GM12878 (cell line): ENCODE results near the gene PNLDC1. TPM values are rescaled to one million over a fixed set of nuclear protein-coding genes. Genes with fewer than 3 reads are reported as not detected.

Experiments
- ATAC-seq: fragments of 200-7000 bp; cut with Tn5 transposase; 3 replicates; pipeline ENCODE4 v1.9.1; 2020; ENCODE audit warnings: mild to moderate bottlenecking, moderate library complexity
- BruUV-seq: library from RNA; stranded (reverse); fragments of 400-500 nt; replicated peaks from 2 replicates; lab custom pipeline; 2021; lab: Mats Ljungman, UMichigan
- CTCF ChIA-PET: fragments of 300-600 bp; sonication (Branson Sonifier 250); formaldehyde crosslinking; extraction: SDS; loops from one replicate; lab custom pipeline; 2021; ENCODE audit warnings: inconsistent platforms; lab: Yijun Ruan, JAX
- POLR2A ChIA-PET: fragments of 350-600 bp; formaldehyde crosslinking; extraction: SDS; loops from one replicate; lab custom pipeline; 2021; ENCODE audit warnings: inconsistent platforms; lab: Charles Lee
- RAD21 ChIA-PET: fragments of 300-600 bp; sonication (Branson Sonifier 250); formaldehyde crosslinking; loops from one replicate; lab custom pipeline; 2023; ENCODE audit warnings: antibody characterized with exemption; ENCODE audit not compliant: unreplicated experiment; lab: Charles Lee
- SMC1A ChIA-PET: fragments of 300-600 bp; sonication (Branson Sonifier 250); formaldehyde crosslinking; loops from one replicate; lab custom pipeline; 2023; ENCODE audit not compliant: unreplicated experiment, uncharacterized antibody; lab: Charles Lee
- DNase-seq: peaks from one replicate; pipeline ENCODE4 v3.0.0-alpha.2; 2011; ENCODE audit warnings: low read depth, low spot score
- FAIRE-seq: peaks from 3 replicates; lab custom pipeline; 2011; peaks lifted over from hg19 to GRCh38; lab: Jason Lieb, UNC
- H2AFZ ChIP-seq: 2 replicates; pipeline ENCODE4 v1.6.0; 2011; ENCODE audit warnings: low read depth, low read length, control low read depth; ENCODE audit not compliant: control insufficient read depth
- H3K27ac ChIP-seq: 2 replicates; pipeline ENCODE4 v1.5.1; 2011; ENCODE audit warnings: control low read depth; ENCODE audit not compliant: control insufficient read depth, insufficient read depth
- H3K27me3 ChIP-seq, 2 experiments: replicated peaks in 1 of 2; 2 replicates each; pipeline versions ENCODE4 v1.6.0 to v1.6.1; 2011; ENCODE audit warnings: low read length in 1 of 2; ENCODE audit not compliant: control insufficient read depth in 2 of 2, insufficient read depth in 2 of 2
- H3K36me3 ChIP-seq, 2 experiments: 2 replicates each; pipeline ENCODE4 v1.5.1; 2011; ENCODE audit warnings: low read length in 1 of 2; ENCODE audit not compliant: control insufficient read depth in 2 of 2, insufficient read depth in 2 of 2
- H3K4me1 ChIP-seq: 2 replicates; pipeline ENCODE4 v1.6.1; 2011; ENCODE audit warnings: mild to moderate bottlenecking, low read length, moderate library complexity, mixed read lengths; ENCODE audit not compliant: control insufficient read depth, insufficient read depth
- H3K4me2 ChIP-seq: 2 replicates; pipeline ENCODE4 v1.6.0; 2011; ENCODE audit warnings: control low read depth; ENCODE audit not compliant: control insufficient read depth, insufficient read depth
- H3K4me3 ChIP-seq: fragments of 200-600 bp; sonication (generic); 2 replicates; pipeline ENCODE4 v1.5.1; 2016
- H3K79me2 ChIP-seq: 2 replicates; pipeline ENCODE4 v1.6.0; 2011; ENCODE audit warnings: low read length; ENCODE audit not compliant: control insufficient read depth, insufficient read depth
- H3K9ac ChIP-seq: 2 replicates; pipeline ENCODE4 v1.8.0; 2011; ENCODE audit warnings: low read length, control low read depth, mixed read lengths; ENCODE audit not compliant: control insufficient read depth, insufficient read depth
- H3K9me3 ChIP-seq: replicated peaks from 3 replicates; pipeline ENCODE4 v1.5.1; 2011; ENCODE audit warnings: mild to moderate bottlenecking, low read length; ENCODE audit not compliant: control insufficient read depth, insufficient read depth
- H4K20me1 ChIP-seq: 2 replicates; pipeline ENCODE4 v1.6.0; 2011; ENCODE audit not compliant: control insufficient read depth, insufficient read depth
- CHD2 ChIP-seq: IDR thresholded peaks from 2 replicates; pipeline ENCODE4 v1.6.1; 2011; ENCODE audit warnings: low read depth, low read length, improper control_type of control experiment, borderline replicate concordance
- ETV6 ChIP-seq, 2 experiments: fragments of 450-650 bp in 1 of 2; IDR thresholded peaks in 1 of 2; conservative IDR thresholded peaks in 1 of 2; 2 replicates each; pipeline ENCODE4 v1.6.1; 2014; ENCODE audit warnings: antibody characterized with exemption in 1 of 2, borderline replicate concordance in 1 of 2, low read depth in 1 of 2, mild to moderate bottlenecking in 1 of 2, moderate library complexity in 1 of 2
- NR2C1 ChIP-seq: fragments of 450-650 bp; IDR thresholded peaks from 2 replicates; pipeline ENCODE4 v1.6.1; 2017; ENCODE audit warnings: antibody characterized with exemption, mild to moderate bottlenecking, moderate library complexity
- RAD21 ChIP-seq: IDR thresholded peaks from 2 replicates; pipeline ENCODE4 v1.6.1; 2011; ENCODE audit warnings: mild to moderate bottlenecking, low read depth, low read length, moderate library complexity; ENCODE audit not compliant: insufficient read depth
- SIX5 ChIP-seq: IDR thresholded peaks from 2 replicates; pipeline ENCODE4 v1.6.1; 2011; ENCODE audit warnings: mild to moderate bottlenecking, low read depth, low read length, moderate library complexity; ENCODE audit not compliant: severe bottlenecking
- SPI1 ChIP-seq: IDR thresholded peaks from 2 replicates; pipeline ENCODE4 v1.6.1; 2011; ENCODE audit warnings: low read depth, mild to moderate bottlenecking, low read length, moderate library complexity, borderline replicate concordance; ENCODE audit not compliant: insufficient read depth
- SUPT20H ChIP-seq: IDR thresholded peaks from 2 replicates; pipeline ENCODE4 v1.6.1; 2011; ENCODE audit warnings: low read depth, mild to moderate bottlenecking, low read length, moderate library complexity, borderline replicate concordance; ENCODE audit not compliant: control insufficient read depth
- YY1 ChIP-seq: IDR thresholded peaks from 2 replicates; pipeline ENCODE4 v1.6.1; 2011; ENCODE audit warnings: low read depth, mild to moderate bottlenecking, low read length
- ZBTB11 ChIP-seq: fragments of 450-650 bp; formaldehyde crosslinking; IDR thresholded peaks from 2 replicates; pipeline ENCODE4 v1.5.0; 2022; ENCODE audit warnings: mild to moderate bottlenecking, missing genetic modification characterization
- ZNF24 ChIP-seq: fragments of 450-650 bp; IDR thresholded peaks from 2 replicates; pipeline ENCODE4 v1.6.1; 2017; ENCODE audit warnings: antibody characterized with exemption, mild to moderate bottlenecking
- WGBS: methylation state at CpG from one replicate; pipeline ENCODE4 v1.1.6; 2016; ENCODE audit warnings: low lambda C conversion rate; ENCODE audit not compliant: insufficient replicate concordance, insufficient coverage; ENCODE audit errors: missing lambda C conversion rate; 5-methylcytosine and 5-hydroxymethylcytosine counted together
- in situ Hi-C: fragments of 300-500 bp; cut with MboI; formaldehyde crosslinking; loops from 9 replicates; pipeline ENCODE4 v1.14.3; 2018; ENCODE audit warnings: mixed read lengths
- intact Hi-C: fragments of 100-400 bp; cut with micrococcal nuclease; formaldehyde crosslinking; loops from one replicate; pipeline ENCODE4 v1.14.2; 2022; ENCODE audit not compliant: unreplicated experiment
- polyA plus RNA-seq, 11 experiments: library from polyadenylated mRNA; depleted of rRNA in 4 of 11; unstranded in 6 of 11; stranded (reverse) in 5 of 11; fragments of >200 nt; fragmentation: Nextera tagmentation in 4 of 11; fragmentation: Illumina TruSeq in 1 of 11; extraction: Ambion mirVana in 4 of 11; extraction: Trizol in 1 of 11; gene quantifications; 1 replicate in 1 of 11; 2 replicates in 10 of 11; pipeline versions ENCODE4 v1.2.1 to v1.2.3, GENCODE V29; 2011 to 2016; ENCODE audit warnings: inconsistent platforms in 2 of 11, missing spikeins in 2 of 11, low read depth in 1 of 11
- total RNA-seq, 4 experiments: library from RNA; depleted of rRNA in 3 of 4; stranded (reverse); fragments of >200 nt in 3 of 4; fragmentation: Illumina TruSeq in 1 of 4; extraction: Trizol in 1 of 4; gene quantifications; 2 replicates each; pipeline versions ENCODE4 v1.2.1 to v1.2.3, GENCODE V29; 2013 to 2021
- TF ChIP-seq, protein P1 (sequence below): fragments of 450-650 bp; IDR thresholded peaks from 2 replicates; pipeline ENCODE4 v1.6.1; 2017; ENCODE audit warnings: low read depth, mild to moderate bottlenecking, moderate library complexity
- TF ChIP-seq, protein P2 (sequence below): fragments of 450-650 bp; IDR thresholded peaks from 2 replicates; pipeline ENCODE4 v1.6.1; 2016; ENCODE audit warnings: mild to moderate bottlenecking, moderate library complexity, borderline replicate concordance
- TF ChIP-seq, protein P3 (sequence below): IDR thresholded peaks from 2 replicates; pipeline ENCODE4 v1.6.1; 2012; ENCODE audit warnings: low read depth, low read length, improper control_type of control experiment

The PNLDC1 gene
- total and polyA plus RNA-seq, 10 of the 15 experiments (the other 5 are each of a cell fraction or from before 2014, with no cell fraction given) = 0.06 to 0.25 (median 0.09) TPM; not detected in 2

GRCh38 chr6:159821726-159822125, 21.6 kb downstream of the PNLDC1 start:
- BruUV-seq = no TSS peak
- Histone ChIP-seq H2AFZ (no peak overlapping the region), H4K20me1 (no peaks in the 10 kb centered on the region), H3K27ac (no peak overlapping the region), H3K4me1 (no peaks in the 10 kb centered on the region), H3K36me3 (no peaks in the 10 kb centered on the region), H3K9ac (no peak overlapping the region), H3K4me2 (no peak overlapping the region), H3K4me3 (no peak overlapping the region), H3K9me3 (no peaks in the 10 kb centered on the region), H3K27me3 (no peaks in the 10 kb centered on the region; a peak in 1 of 4 replicates), H3K79me2 (no peaks in the 10 kb centered on the region)
- SMC1A ChIA-PET = no interaction called here
- FAIRE-seq (no peak), DNase-seq (no peak), ATAC-seq (no peak)
- RAD21 ChIA-PET = no interaction called here
- intact Hi-C loops (no loop called here), in situ Hi-C loops (no loop called here)
- CTCF ChIA-PET = interaction anchor here (1.1 kb wide), 1 partner anchor 15 kb away, joined by 3 read pairs; no protein-coding TSS in a partner anchor
- POLR2A ChIA-PET = no interaction called here
- 76% methylated on average over 10 of the region's 10 CpGs for WGBS
- TF ChIP-seq CHD2 (no peak), ZBTB11 (CRISPR knock-in tag) (no peak), YY1 (no peak), SIX5 (no peak), SPI1 (no peak), ETV6 (conservative IDR thresholded peaks at IDR 0.05 in 1 of 2, IDR thresholded peaks at IDR 0.05 in 1 of 2; ENCODE audit: borderline replicate concordance in 1 of 2, low read depth in 1 of 2) (no peak), ZNF24 (no peak), RAD21 (no peak), NR2C1 (no peak), SUPT20H (no peak)
- TF ChIP-seq, protein P1, sequence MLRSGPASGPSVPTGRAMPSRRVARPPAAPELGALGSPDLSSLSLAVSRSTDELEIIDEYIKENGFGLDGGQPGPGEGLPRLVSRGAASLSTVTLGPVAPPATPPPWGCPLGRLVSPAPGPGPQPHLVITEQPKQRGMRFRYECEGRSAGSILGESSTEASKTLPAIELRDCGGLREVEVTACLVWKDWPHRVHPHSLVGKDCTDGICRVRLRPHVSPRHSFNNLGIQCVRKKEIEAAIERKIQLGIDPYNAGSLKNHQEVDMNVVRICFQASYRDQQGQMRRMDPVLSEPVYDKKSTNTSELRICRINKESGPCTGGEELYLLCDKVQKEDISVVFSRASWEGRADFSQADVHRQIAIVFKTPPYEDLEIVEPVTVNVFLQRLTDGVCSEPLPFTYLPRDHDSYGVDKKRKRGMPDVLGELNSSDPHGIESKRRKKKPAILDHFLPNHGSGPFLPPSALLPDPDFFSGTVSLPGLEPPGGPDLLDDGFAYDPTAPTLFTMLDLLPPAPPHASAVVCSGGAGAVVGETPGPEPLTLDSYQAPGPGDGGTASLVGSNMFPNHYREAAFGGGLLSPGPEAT = no peak
- TF ChIP-seq, protein P2, sequence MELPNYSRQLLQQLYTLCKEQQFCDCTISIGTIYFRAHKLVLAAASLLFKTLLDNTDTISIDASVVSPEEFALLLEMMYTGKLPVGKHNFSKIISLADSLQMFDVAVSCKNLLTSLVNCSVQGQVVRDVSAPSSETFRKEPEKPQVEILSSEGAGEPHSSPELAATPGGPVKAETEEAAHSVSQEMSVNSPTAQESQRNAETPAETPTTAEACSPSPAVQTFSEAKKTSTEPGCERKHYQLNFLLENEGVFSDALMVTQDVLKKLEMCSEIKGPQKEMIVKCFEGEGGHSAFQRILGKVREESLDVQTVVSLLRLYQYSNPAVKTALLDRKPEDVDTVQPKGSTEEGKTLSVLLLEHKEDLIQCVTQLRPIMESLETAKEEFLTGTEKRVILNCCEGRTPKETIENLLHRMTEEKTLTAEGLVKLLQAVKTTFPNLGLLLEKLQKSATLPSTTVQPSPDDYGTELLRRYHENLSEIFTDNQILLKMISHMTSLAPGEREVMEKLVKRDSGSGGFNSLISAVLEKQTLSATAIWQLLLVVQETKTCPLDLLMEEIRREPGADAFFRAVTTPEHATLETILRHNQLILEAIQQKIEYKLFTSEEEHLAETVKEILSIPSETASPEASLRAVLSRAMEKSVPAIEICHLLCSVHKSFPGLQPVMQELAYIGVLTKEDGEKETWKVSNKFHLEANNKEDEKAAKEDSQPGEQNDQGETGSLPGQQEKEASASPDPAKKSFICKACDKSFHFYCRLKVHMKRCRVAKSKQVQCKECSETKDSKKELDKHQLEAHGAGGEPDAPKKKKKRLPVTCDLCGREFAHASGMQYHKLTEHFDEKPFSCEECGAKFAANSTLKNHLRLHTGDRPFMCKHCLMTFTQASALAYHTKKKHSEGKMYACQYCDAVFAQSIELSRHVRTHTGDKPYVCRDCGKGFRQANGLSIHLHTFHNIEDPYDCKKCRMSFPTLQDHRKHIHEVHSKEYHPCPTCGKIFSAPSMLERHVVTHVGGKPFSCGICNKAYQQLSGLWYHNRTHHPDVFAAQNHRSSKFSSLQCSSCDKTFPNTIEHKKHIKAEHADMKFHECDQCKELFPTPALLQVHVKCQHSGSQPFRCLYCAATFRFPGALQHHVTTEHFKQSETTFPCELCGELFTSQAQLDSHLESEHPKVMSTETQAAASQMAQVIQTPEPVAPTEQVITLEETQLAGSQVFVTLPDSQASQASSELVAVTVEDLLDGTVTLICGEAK = no peak
- TF ChIP-seq, protein P3, sequence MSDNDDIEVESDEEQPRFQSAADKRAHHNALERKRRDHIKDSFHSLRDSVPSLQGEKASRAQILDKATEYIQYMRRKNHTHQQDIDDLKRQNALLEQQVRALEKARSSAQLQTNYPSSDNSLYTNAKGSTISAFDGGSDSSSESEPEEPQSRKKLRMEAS = no peak
